BLaER1 (cell line): ENCODE measurements around the gene PCED1B.
"Not testable (repeated sequence)": the region's sequence is repeated elsewhere in the genome, so short reads cannot be mapped to it uniquely, and the experiment has no call there.

ENCODE experiments used
- H3K27ac ChIP-seq: shearing (Covaris generic); formaldehyde crosslinking; 2 replicates; pipeline ENCODE4 v1.8.1; 2022
- H3K27me3 ChIP-seq: shearing (Covaris generic); formaldehyde crosslinking; 2 replicates; pipeline ENCODE4 v1.8.1; 2022
- H3K36me3 ChIP-seq: shearing (Covaris generic); formaldehyde crosslinking; 2 replicates; pipeline ENCODE4 v1.8.1; 2022
- H3K4me1 ChIP-seq: shearing (Covaris generic); formaldehyde crosslinking; 2 replicates; pipeline ENCODE4 v1.8.1; 2022
- H3K4me2 ChIP-seq: shearing (Covaris generic); formaldehyde crosslinking; 2 replicates; pipeline ENCODE4 v1.8.1; 2022
- H3K4me3 ChIP-seq: shearing (Covaris generic); formaldehyde crosslinking; 2 replicates; pipeline ENCODE4 v1.8.1; 2022
- H3K9ac ChIP-seq: shearing (Covaris generic); formaldehyde crosslinking; 2 replicates; pipeline ENCODE4 v1.8.1; 2022
- H3K9me3 ChIP-seq: shearing (Covaris generic); formaldehyde crosslinking; 2 replicates; pipeline ENCODE4 v1.8.1; 2022
- H4K20me1 ChIP-seq: shearing (Covaris generic); formaldehyde crosslinking; 2 replicates; pipeline ENCODE4 v1.8.1; 2022
- Cebpa-rat ChIP-seq: shearing (Covaris generic); IDR thresholded peaks from 2 replicates; pipeline ENCODE4 v1.8.1; 2022

The PCED1B gene

GRCh38 chr12:47188576-47189441 is 109.4 kb downstream of the PCED1B start:
- H3K36me3 ChIP-seq: no peaks in the 10 kb centered on the region
- H3K9ac ChIP-seq: no peak overlapping the region
- H4K20me1 ChIP-seq: no peaks in the 10 kb centered on the region
- 0 out of 2 replicates have a peak, but pooled peaks cover 4% of the 10 kb centered on the region for H3K4me1 ChIP-seq
- H3K9me3 ChIP-seq: no peaks in the 10 kb centered on the region
- no peak overlapping the region for H3K27ac ChIP-seq
- no peak overlapping the region for H3K4me3 ChIP-seq
- no peak for TF ChIP-seq Cebpa-rat
- no peak overlapping the region for H3K4me2 ChIP-seq
- no peaks in the 10 kb centered on the region for H3K27me3 ChIP-seq

GRCh38 chr12:47189728-47190127 is 110.3 kb downstream of the PCED1B start:
- 0 out of 2 replicates have a peak, but pooled peaks cover 4% of the 10 kb centered on the region for H3K4me1 ChIP-seq
- no peak overlapping the region for H3K4me2 ChIP-seq
- no peak overlapping the region for H3K9ac ChIP-seq
- H4K20me1 ChIP-seq: no peaks in the 10 kb centered on the region
- H3K4me3 ChIP-seq: no peak overlapping the region
- H3K9me3 ChIP-seq: no peaks in the 10 kb centered on the region
- no peak for TF ChIP-seq Cebpa-rat
- no peaks in the 10 kb centered on the region for H3K27me3 ChIP-seq
- H3K36me3 ChIP-seq: no peaks in the 10 kb centered on the region
- H3K27ac ChIP-seq: no peak overlapping the region

- Histone ChIP-seq H3K9ac (no peak overlapping the region), H3K9me3 (no peaks in the 10 kb centered on the region), H3K27me3 (no peaks in the 10 kb centered on the region), H3K4me1 (0 out of 2 replicates have a peak, but pooled peaks cover 4% of the 10 kb centered on the region), H3K4me3 (no peak overlapping the region), H3K27ac (no peak overlapping the region), H3K4me2 (no peak overlapping the region), H4K20me1 (no peaks in the 10 kb centered on the region), H3K36me3 (no peaks in the 10 kb centered on the region)
- TF ChIP-seq Cebpa-rat: no peak
Observed at GRCh38 chr12:47190271-47190750, 110.9 kb downstream of the PCED1B start.

GRCh38 chr12:47190905-47191304 is 111.5 kb downstream of the PCED1B start:
- 0 out of 2 replicates have a peak, but pooled peaks cover 4% of the 10 kb centered on the region for H3K4me1 ChIP-seq
- H3K4me3 ChIP-seq: no peak overlapping the region

GRCh38 chr12:47192051-47192450 is 112.6 kb downstream of the PCED1B start:
- Histone ChIP-seq H3K4me3 (no peak overlapping the region), H3K9ac (no peak overlapping the region), H3K4me2 (no peak overlapping the region)

More at GRCh38 chr12:47190905-47191304, 111.5 kb downstream of the PCED1B start:
- Histone ChIP-seq H3K36me3 (no peaks in the 10 kb centered on the region), H3K9me3 (no peaks in the 10 kb centered on the region), H3K27me3 (no peaks in the 10 kb centered on the region), H3K27ac (no peak overlapping the region), H4K20me1 (no peaks in the 10 kb centered on the region), H3K4me2 (no peak overlapping the region), H3K9ac (no peak overlapping the region)
- no peak for TF ChIP-seq Cebpa-rat

GRCh38 chr12:47193066-47193465 is 113.6 kb downstream of the PCED1B start:
- Histone ChIP-seq H3K27me3 (no peaks in the 10 kb centered on the region), H3K4me1 (0 out of 2 replicates have a peak, but pooled peaks cover 4% of the 10 kb centered on the region), H3K9ac (no peak overlapping the region), H3K36me3 (no peaks in the 10 kb centered on the region), H3K4me3 (no peak overlapping the region), H3K27ac (no peak overlapping the region), H3K9me3 (no peaks in the 10 kb centered on the region), H4K20me1 (no peaks in the 10 kb centered on the region), H3K4me2 (no peak overlapping the region)
- no peak for TF ChIP-seq Cebpa-rat

More at GRCh38 chr12:47192051-47192450, 112.6 kb downstream of the PCED1B start:
- Histone ChIP-seq H3K9me3 (no peaks in the 10 kb centered on the region), H3K27me3 (no peaks in the 10 kb centered on the region), H3K27ac (no peak overlapping the region), H4K20me1 (no peaks in the 10 kb centered on the region), H3K36me3 (no peaks in the 10 kb centered on the region), H3K4me1 (0 out of 2 replicates have a peak, but pooled peaks cover 4% of the 10 kb centered on the region)
- TF ChIP-seq Cebpa-rat: no peak

GRCh38 chr12:47194501-47194900 is 115.1 kb downstream of the PCED1B start:
- H3K4me3 ChIP-seq: no peak overlapping the region
- no peaks in the 10 kb centered on the region for H3K36me3 ChIP-seq
- H3K27ac ChIP-seq: no peak overlapping the region
- H3K9ac ChIP-seq: no peak overlapping the region
- no peaks in the 10 kb centered on the region for H3K9me3 ChIP-seq
- no peaks in the 10 kb centered on the region for H3K27me3 ChIP-seq
- no peaks in the 10 kb centered on the region for H4K20me1 ChIP-seq
- no peak overlapping the region for H3K4me2 ChIP-seq
- H3K4me1 ChIP-seq: 0 out of 2 replicates have a peak, but pooled peaks cover 4% of the 10 kb centered on the region
- TF ChIP-seq Cebpa-rat: no peak

GRCh38 chr12:47200446-47200845 is 121.0 kb downstream of the PCED1B start:
- no peak overlapping the region for H3K27ac ChIP-seq

GRCh38 chr12:47201190-47201589 is 121.8 kb downstream of the PCED1B start:
- not testable (repeated sequence) for H3K9ac ChIP-seq, H3K4me2 ChIP-seq, H3K9me3 ChIP-seq, H4K20me1 ChIP-seq, H3K27ac ChIP-seq, H3K27me3 ChIP-seq, H3K4me1 ChIP-seq, H3K4me3 ChIP-seq
- peaks cover 19% of the 10 kb centered on the region for H3K36me3 ChIP-seq

More at GRCh38 chr12:47200446-47200845, 121.0 kb downstream of the PCED1B start:
- no peaks in the 10 kb centered on the region for H3K4me1 ChIP-seq
- no peak for TF ChIP-seq Cebpa-rat
- H3K4me2 ChIP-seq: no peak overlapping the region
- peaks cover 11% of the 10 kb centered on the region for H3K36me3 ChIP-seq
- H4K20me1 ChIP-seq: no peaks in the 10 kb centered on the region
- H3K9ac ChIP-seq: no peak overlapping the region
- H3K9me3 ChIP-seq: 0 out of 2 replicates have a peak, but pooled peaks cover 4% of the 10 kb centered on the region
- H3K4me3 ChIP-seq: no peak overlapping the region
- H3K27me3 ChIP-seq: no peaks in the 10 kb centered on the region

GRCh38 chr12:47202176-47202575 is 122.8 kb downstream of the PCED1B start:
- Histone ChIP-seq H3K27me3 (no peaks in the 10 kb centered on the region), H3K4me3 (no peak overlapping the region), H4K20me1 (no peaks in the 10 kb centered on the region), H3K4me1 (peaks cover 14% of the 10 kb centered on the region), H3K36me3 (peaks cover 23% of the 10 kb centered on the region), H3K27ac (no peak overlapping the region), H3K9ac (no peak overlapping the region), H3K9me3 (0 out of 2 replicates have a peak, but pooled peaks cover 4% of the 10 kb centered on the region), H3K4me2 (no peak overlapping the region)
- no peak for TF ChIP-seq Cebpa-rat
